HL-60 (cell line): ENCODE results near the gene TENM4.

Experiments used
- CTCF ChIP-seq: IDR thresholded peaks from one replicate; pipeline ENCODE4 v1.5.1; 2011; ENCODE audit warnings: low read length, control low read depth, inconsistent platforms; ENCODE audit not compliant: insufficient read depth
- GABPA ChIP-seq: IDR thresholded peaks from 2 replicates; pipeline ENCODE4 v1.6.1; 2012; ENCODE audit warnings: low read depth
- POLR2AphosphoS5 ChIP-seq: IDR thresholded peaks from 2 replicates; pipeline ENCODE4 v1.6.1; 2012; ENCODE audit warnings: low read depth
- REST ChIP-seq: IDR thresholded peaks from 2 replicates; pipeline ENCODE4 v1.6.1; 2012; ENCODE audit warnings: low read depth; ENCODE audit not compliant: insufficient replicate concordance

GRCh38 chr11:78850078-78850477, 590.8 kb downstream of the TENM4 start:
- TF ChIP-seq CTCF (no peak), POLR2AphosphoS5 (no peak), GABPA (no peak), REST (no peak)
